GM21717 (cell line): ENCODE data around the gene TMPRSS13.

Experiments used
- ATAC-seq: cut with Tn5 transposase; IDR thresholded peaks from one replicate; pipeline ENCODE4 v1.9.1; 2021; ENCODE audit warnings: mild to moderate bottlenecking, moderate library complexity; ENCODE audit not compliant: unreplicated experiment

Gene TMPRSS13

GRCh38 chr11:117914398-117914761 is 14.8 kb downstream of the TMPRSS13 start:
- no peak for ATAC-seq

GRCh38 chr11:117913736-117914397 is 15.3 kb downstream of the TMPRSS13 start:
- no peak for ATAC-seq

- ATAC-seq, result no peak
Measured at GRCh38 chr11:117912497-117912896, 16.7 kb downstream of the TMPRSS13 start.

GRCh38 chr11:117911694-117912093 is 17.5 kb downstream of the TMPRSS13 start:
- no peak for ATAC-seq

GRCh38 chr11:117910941-117911655 is 18.1 kb downstream of the TMPRSS13 start:
- no peak for ATAC-seq

- no peak for ATAC-seq
Measured at GRCh38 chr11:117910525-117910924, 18.7 kb downstream of the TMPRSS13 start.

GRCh38 chr11:117909611-117910382 is 19.4 kb downstream of the TMPRSS13 start:
- no peak for ATAC-seq

GRCh38 chr11:117908959-117909610 is 20.1 kb downstream of the TMPRSS13 start:
- ATAC-seq, result no peak

GRCh38 chr11:117908109-117908895 is 20.9 kb downstream of the TMPRSS13 start:
- no peak for ATAC-seq

- no peak for ATAC-seq
Measured at GRCh38 chr11:117907276-117908108, 21.7 kb downstream of the TMPRSS13 start.

GRCh38 chr11:117906710-117907109 is 22.5 kb downstream of the TMPRSS13 start:
- ATAC-seq, result no peak

- ATAC-seq, result no peak
Measured at GRCh38 chr11:117906126-117906525, 23.1 kb downstream of the TMPRSS13 start.

GRCh38 chr11:117905524-117905923 is 23.7 kb downstream of the TMPRSS13 start:
- no peak for ATAC-seq

GRCh38 chr11:117903505-117904382 is 25.5 kb downstream of the TMPRSS13 start:
- ATAC-seq, result no peak

GRCh38 chr11:117902001-117902845 is 27.0 kb downstream of the TMPRSS13 start:
- ATAC-seq, result no peak

- no peak for ATAC-seq
Measured at GRCh38 chr11:117901601-117902000, 27.6 kb downstream of the TMPRSS13 start.

- no peak for ATAC-seq
Measured at GRCh38 chr11:117900720-117901440, 28.3 kb downstream of the TMPRSS13 start.
